Parathyroid adenoma (tissue), 2 donors: ENCODE data around the gene KCNJ6.

Source experiments
- H2AFZ ChIP-seq: fragments of 300-600 bp; sonication (generic); one replicate; pipeline ENCODE4 v1.7.0; 2017; ENCODE audit warnings: antibody characterized with exemption, mild to moderate bottlenecking
- H3K27ac ChIP-seq: fragments of 300-600 bp; sonication (generic); one replicate; pipeline ENCODE4 v1.7.0; 2017
- H3K27me3 ChIP-seq: fragments of 300-600 bp; sonication (generic); one replicate; pipeline ENCODE4 v1.7.0; 2017; ENCODE audit warnings: low read length; ENCODE audit not compliant: control insufficient read depth, insufficient read depth
- H3K36me3 ChIP-seq: fragments of 300-600 bp; sonication (generic); one replicate; pipeline ENCODE4 v1.7.0; 2017; ENCODE audit warnings: low read length; ENCODE audit not compliant: control insufficient read depth, insufficient read depth
- H3K4me1 ChIP-seq: fragments of 300-600 bp; sonication (generic); one replicate; pipeline ENCODE4 v1.7.0; 2017; ENCODE audit warnings: control low read depth
- H3K4me2 ChIP-seq: fragments of 300-600 bp; sonication (generic); one replicate; pipeline ENCODE4 v1.7.0; 2017; ENCODE audit warnings: low read length
- H3K4me3 ChIP-seq: fragments of 300-600 bp; sonication (generic); one replicate; pipeline ENCODE4 v1.7.0; 2017; ENCODE audit warnings: low read depth, low read length
- H3K79me2 ChIP-seq: fragments of 300-600 bp; sonication (generic); one replicate; pipeline ENCODE4 v1.7.0; 2017; ENCODE audit warnings: control low read depth
- H3K9ac ChIP-seq: fragments of 300-600 bp; sonication (generic); one replicate; pipeline ENCODE4 v1.7.0; 2017; ENCODE audit warnings: mild to moderate bottlenecking
- H3K9me3 ChIP-seq: fragments of 300-600 bp; sonication (generic); one replicate; pipeline ENCODE4 v1.7.0; 2017; ENCODE audit warnings: low read length; ENCODE audit not compliant: control insufficient read depth
- TF ChIP-seq, protein P1 (sequence below): fragments of 300-600 bp; sonication (generic); IDR thresholded peaks from one replicate; pipeline ENCODE4 v1.7.0; 2017; ENCODE audit warnings: antibody characterized with exemption, mild to moderate bottlenecking
- donor health status: primary hyperparathyroidism.

The KCNJ6 gene

DNA sequence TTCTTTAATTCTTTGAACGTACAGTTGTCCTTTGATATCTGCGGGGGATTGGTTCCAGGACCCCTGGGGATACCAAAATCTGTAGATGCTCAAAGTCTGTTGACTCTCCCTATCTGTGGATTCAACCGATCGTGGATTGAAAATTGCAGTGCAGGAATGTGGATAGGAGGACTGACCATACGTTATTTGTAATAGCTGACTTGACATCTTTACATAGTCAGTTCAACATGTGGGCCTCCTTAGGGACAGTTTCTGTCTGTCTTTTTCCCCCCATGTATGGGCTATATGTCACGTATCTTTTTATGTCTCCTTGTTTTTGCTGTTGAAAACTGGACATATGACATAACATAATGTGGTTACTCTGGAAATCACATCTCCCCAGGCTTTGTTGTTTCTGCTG lies 344.8 kb downstream of the KCNJ6 start:
- Histone ChIP-seq H3K36me3 (no peaks in the 10 kb centered on the region), H2AFZ (no peak overlapping the region), H3K4me1 (no peaks in the 10 kb centered on the region), H3K9me3 (no peaks in the 10 kb centered on the region), H3K9ac (no peak overlapping the region), H3K79me2 (no peaks in the 10 kb centered on the region), H3K4me3 (no peak overlapping the region), H3K4me2 (no peak overlapping the region), H3K27ac (no peak overlapping the region), H3K27me3 (no peaks in the 10 kb centered on the region)
- TF ChIP-seq, protein P1, sequence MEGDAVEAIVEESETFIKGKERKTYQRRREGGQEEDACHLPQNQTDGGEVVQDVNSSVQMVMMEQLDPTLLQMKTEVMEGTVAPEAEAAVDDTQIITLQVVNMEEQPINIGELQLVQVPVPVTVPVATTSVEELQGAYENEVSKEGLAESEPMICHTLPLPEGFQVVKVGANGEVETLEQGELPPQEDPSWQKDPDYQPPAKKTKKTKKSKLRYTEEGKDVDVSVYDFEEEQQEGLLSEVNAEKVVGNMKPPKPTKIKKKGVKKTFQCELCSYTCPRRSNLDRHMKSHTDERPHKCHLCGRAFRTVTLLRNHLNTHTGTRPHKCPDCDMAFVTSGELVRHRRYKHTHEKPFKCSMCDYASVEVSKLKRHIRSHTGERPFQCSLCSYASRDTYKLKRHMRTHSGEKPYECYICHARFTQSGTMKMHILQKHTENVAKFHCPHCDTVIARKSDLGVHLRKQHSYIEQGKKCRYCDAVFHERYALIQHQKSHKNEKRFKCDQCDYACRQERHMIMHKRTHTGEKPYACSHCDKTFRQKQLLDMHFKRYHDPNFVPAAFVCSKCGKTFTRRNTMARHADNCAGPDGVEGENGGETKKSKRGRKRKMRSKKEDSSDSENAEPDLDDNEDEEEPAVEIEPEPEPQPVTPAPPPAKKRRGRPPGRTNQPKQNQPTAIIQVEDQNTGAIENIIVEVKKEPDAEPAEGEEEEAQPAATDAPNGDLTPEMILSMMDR, result no peak

DNA sequence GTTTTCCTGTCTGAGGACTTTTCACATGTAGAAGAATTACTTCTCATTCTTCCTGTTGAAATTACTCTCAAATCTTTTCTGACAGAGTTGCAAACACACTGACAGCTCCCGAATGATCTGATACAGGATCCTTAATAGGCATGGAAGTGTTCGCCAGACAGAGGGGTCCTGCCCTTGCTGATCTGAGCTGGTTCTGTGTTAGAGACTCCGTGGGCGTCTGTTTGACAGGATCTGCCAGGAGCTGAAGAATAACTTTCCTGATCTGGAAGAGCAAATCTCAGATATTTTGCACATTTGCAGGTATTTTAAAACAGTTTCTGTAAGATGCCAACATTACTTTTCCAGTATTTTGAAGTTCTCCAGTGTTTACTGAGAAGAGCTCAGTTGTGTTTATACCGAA lies 347.3 kb downstream of the KCNJ6 start:
- TF ChIP-seq, protein P1, result no peak
- H3K27me3 ChIP-seq, result no peaks in the 10 kb centered on the region
- H3K9ac ChIP-seq, result no peak overlapping the region
- H2AFZ ChIP-seq, result no peak overlapping the region
- no peaks in the 10 kb centered on the region for H3K4me1 ChIP-seq
- H3K4me3 ChIP-seq, result no peak overlapping the region
- no peaks in the 10 kb centered on the region for H3K79me2 ChIP-seq
- H3K9me3 ChIP-seq, result no peaks in the 10 kb centered on the region
- no peaks in the 10 kb centered on the region for H3K36me3 ChIP-seq
- no peak overlapping the region for H3K4me2 ChIP-seq
- no peak overlapping the region for H3K27ac ChIP-seq

- H3K27me3 ChIP-seq, result no peaks in the 10 kb centered on the region
- no peaks in the 10 kb centered on the region for H3K36me3 ChIP-seq
- TF ChIP-seq, protein P1, result no peak
- H2AFZ ChIP-seq, result no peak overlapping the region
- no peaks in the 10 kb centered on the region for H3K79me2 ChIP-seq
- no peak overlapping the region for H3K27ac ChIP-seq
- no peaks in the 10 kb centered on the region for H3K9me3 ChIP-seq
- no peaks in the 10 kb centered on the region for H3K4me1 ChIP-seq
- no peak overlapping the region for H3K4me3 ChIP-seq
- H3K9ac ChIP-seq, result no peak overlapping the region
- H3K4me2 ChIP-seq, result no peak overlapping the region
These were observed 347.8 kb downstream of the KCNJ6 start for GRCh38 chr21:37568415-37568814.

DNA sequence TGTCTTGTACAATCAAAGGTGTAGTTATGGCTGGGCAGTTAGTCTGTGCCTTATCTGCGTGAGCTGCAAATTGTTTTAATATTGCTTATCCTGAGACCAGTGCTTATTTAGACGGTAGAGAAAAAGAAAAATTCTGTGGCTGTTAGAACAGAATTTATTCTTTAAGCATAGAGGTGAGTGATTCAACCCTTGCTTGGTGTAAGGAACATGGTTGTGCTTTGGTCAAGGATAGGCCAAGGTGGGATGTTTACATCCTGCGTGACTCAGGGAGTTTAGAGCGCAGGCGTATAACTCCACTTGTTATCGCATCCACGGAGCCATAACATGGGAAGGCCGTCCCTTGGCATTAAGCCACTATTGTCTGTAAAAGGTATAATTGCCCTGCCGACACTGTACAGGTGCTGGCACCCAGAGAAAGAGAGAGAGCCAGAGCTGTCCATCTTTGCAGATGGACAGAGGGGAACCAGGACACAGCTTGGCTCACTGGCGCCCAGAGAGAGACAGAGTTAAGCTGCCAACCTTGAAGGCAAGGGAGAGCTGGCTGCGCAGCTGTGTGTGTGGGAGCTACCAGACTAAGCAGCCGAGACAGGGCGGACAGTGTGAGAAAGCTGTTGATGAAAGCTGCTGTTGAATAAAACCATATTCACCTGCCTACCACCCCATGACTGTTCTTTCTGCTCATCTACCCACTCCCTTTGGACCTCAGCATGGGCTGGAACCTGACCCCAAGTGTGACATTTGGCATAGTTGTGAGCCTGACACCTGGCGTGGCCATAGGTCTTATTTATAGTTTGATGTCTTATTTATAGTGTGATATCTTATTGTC lies 349.3 kb downstream of the KCNJ6 start:
- H2AFZ ChIP-seq, result no peak overlapping the region

More for the DNA sequence above, 349.3 kb downstream of the KCNJ6 start:
- H3K27ac ChIP-seq, result no peak overlapping the region
- H3K9ac ChIP-seq, result no peak overlapping the region
- no peaks in the 10 kb centered on the region for H3K4me1 ChIP-seq
- TF ChIP-seq, protein P1, result no peak
- H3K4me3 ChIP-seq, result no peak overlapping the region
- no peaks in the 10 kb centered on the region for H3K9me3 ChIP-seq
- H3K27me3 ChIP-seq, result no peaks in the 10 kb centered on the region
- H3K4me2 ChIP-seq, result no peak overlapping the region
- no peaks in the 10 kb centered on the region for H3K36me3 ChIP-seq
- H3K79me2 ChIP-seq, result no peaks in the 10 kb centered on the region
